Measurements from ENCODE around the gene FICD. TPM values are rescaled to one million over a fixed set of nuclear protein-coding genes. Genes with fewer than 3 reads are reported as not detected.

The FICD gene
- total RNA-seq, 2 donors from 2014 or later = 6.2 to 6.8 TPM

DNA sequence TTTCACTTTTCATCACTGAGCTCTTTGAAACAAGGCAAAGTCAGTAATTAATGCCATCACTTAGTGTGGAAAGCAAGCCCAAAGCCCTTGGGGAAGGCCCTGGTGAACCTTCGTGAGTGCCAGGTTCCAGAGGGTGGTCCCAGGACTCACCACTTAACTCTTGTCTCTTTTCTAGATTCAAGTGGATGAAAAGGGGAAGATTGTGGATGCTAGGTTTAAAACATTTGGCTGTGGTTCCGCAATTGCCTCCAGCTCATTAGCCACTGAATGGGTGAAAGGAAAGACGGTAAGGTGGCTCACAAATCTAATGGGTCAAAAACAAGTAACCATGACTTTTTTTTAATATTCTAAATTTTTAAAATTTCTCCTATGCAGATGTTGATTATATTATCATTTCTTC lies 50.1 kb downstream of the FICD start:
- Histone ChIP-seq H3K27me3 (ENCODE audit: control insufficient read depth, insufficient read depth, low read length, poor library complexity, severe bottlenecking) (no peaks in the 10 kb centered on the region), H3K4me3 (ENCODE audit: low read length) (no peak overlapping the region), H3K9ac (ENCODE audit: extremely low read depth, low read length, poor library complexity, severe bottlenecking) (no peak overlapping the region), H3K9me3 (ENCODE audit: control insufficient read depth, low read length) (no peaks in the 10 kb centered on the region), H3K27ac (ENCODE audit: low read depth, low read length) (no peak overlapping the region), H3K36me3 (ENCODE audit: control insufficient read depth, insufficient read depth, low read length) (peaks cover 52% of the 10 kb centered on the region), H3K4me1 (ENCODE audit: control insufficient read depth, insufficient read depth, low read length) (no peaks in the 10 kb centered on the region)
- no peak overlapping the region for H3K27ac Mint-ChIP-seq
- H3K27me3 Mint-ChIP-seq (ENCODE audit: insufficient read depth) = no peaks in the 10 kb centered on the region
- DNase-seq = peak; percentile 12
- H3K4me1 Mint-ChIP-seq = peaks cover 5% of the 10 kb centered on the region
- WGBS, 2 experiments (ENCODE audit: insufficient coverage in 1 of 2, insufficient read length in 1 of 2) = 98% methylated on average over 3 of the region's 3 CpGs; no CpG with 5 or more reads in 1 of the 2 experiments
- H3K9me3 Mint-ChIP-seq = no peaks in the 10 kb centered on the region
- TF ChIP-seq, protein P1, sequence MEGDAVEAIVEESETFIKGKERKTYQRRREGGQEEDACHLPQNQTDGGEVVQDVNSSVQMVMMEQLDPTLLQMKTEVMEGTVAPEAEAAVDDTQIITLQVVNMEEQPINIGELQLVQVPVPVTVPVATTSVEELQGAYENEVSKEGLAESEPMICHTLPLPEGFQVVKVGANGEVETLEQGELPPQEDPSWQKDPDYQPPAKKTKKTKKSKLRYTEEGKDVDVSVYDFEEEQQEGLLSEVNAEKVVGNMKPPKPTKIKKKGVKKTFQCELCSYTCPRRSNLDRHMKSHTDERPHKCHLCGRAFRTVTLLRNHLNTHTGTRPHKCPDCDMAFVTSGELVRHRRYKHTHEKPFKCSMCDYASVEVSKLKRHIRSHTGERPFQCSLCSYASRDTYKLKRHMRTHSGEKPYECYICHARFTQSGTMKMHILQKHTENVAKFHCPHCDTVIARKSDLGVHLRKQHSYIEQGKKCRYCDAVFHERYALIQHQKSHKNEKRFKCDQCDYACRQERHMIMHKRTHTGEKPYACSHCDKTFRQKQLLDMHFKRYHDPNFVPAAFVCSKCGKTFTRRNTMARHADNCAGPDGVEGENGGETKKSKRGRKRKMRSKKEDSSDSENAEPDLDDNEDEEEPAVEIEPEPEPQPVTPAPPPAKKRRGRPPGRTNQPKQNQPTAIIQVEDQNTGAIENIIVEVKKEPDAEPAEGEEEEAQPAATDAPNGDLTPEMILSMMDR (conservative IDR thresholded peaks at IDR 0.05) = no peak
- peaks cover 41% of the 10 kb centered on the region for H3K36me3 Mint-ChIP-seq (ENCODE audit: low read depth)
- no peak overlapping the region for H3K4me3 Mint-ChIP-seq

DNA sequence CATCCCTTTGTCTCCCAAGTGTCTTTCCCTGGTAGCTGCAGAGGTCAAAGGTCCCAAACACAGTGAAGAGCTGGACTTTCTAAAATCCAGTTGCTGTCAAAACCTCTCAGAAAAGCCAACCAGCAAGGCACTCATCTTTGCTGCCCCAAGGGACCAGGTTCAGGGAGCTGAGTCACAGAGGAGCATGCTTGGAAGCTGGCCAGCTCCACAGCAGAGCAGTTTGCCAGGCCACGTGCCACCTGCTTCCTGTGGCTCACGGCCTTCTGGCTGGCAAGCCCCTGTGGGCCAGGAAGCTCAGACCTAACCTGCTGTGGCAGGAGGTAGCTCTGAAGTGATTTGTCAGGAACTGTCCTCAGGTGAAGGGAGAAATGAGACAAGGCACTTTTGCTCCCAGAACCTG lies 50.9 kb downstream of the FICD start:
- no peak overlapping the region for H3K27ac ChIP-seq (ENCODE audit: low read depth, low read length)

DNA sequence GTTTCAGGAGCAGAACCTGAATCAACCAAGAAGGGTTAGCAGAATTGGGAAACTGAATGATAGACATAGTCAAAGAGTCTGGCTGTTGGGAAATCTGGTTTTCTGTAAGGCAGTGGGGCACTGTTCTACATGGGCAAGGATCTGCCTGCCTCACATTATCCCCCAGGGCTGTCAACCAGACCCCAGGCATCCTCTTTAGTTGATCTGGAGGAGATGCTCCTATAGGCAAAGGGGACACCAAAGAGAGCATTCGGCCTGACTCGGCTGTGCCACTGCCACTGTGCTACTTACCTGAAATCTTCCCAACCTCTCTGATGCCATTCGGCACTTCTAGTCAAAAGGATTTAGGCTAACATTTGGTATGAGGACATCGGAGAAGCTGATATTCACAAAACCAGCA lies 51.4 kb downstream of the FICD start:
- no peaks in the 10 kb centered on the region for H3K9me3 Mint-ChIP-seq
- Histone ChIP-seq H3K4me1 (ENCODE audit: control insufficient read depth, insufficient read depth, low read length) (no peaks in the 10 kb centered on the region), H3K4me3 (ENCODE audit: low read length) (no peak overlapping the region), H3K27me3 (ENCODE audit: control insufficient read depth, insufficient read depth, low read length, poor library complexity, severe bottlenecking) (no peaks in the 10 kb centered on the region), H3K36me3 (ENCODE audit: control insufficient read depth, insufficient read depth, low read length) (peaks cover 52% of the 10 kb centered on the region), H3K27ac (ENCODE audit: low read depth, low read length) (no peak overlapping the region), H3K9me3 (ENCODE audit: control insufficient read depth, low read length) (no peaks in the 10 kb centered on the region), H3K9ac (ENCODE audit: extremely low read depth, low read length, poor library complexity, severe bottlenecking) (no peak overlapping the region)
- H3K27me3 Mint-ChIP-seq (ENCODE audit: insufficient read depth) = no peaks in the 10 kb centered on the region
- no peak overlapping the region for H3K4me3 Mint-ChIP-seq
- no peak overlapping the region for H3K27ac Mint-ChIP-seq
- H3K36me3 Mint-ChIP-seq (ENCODE audit: low read depth) = peaks cover 41% of the 10 kb centered on the region
- peak; percentile 30 for DNase-seq
- TF ChIP-seq, protein P1 (conservative IDR thresholded peaks at IDR 0.05) = no peak
- WGBS, 2 experiments (ENCODE audit: insufficient coverage in 1 of 2, insufficient read length in 1 of 2) = 92 to 100% methylated on average over 2 to 4 of the region's 4 CpGs
- peaks cover 3% of the 10 kb centered on the region for H3K4me1 Mint-ChIP-seq

More for the DNA sequence above, 50.9 kb downstream of the FICD start:
- Histone ChIP-seq H3K9me3 (ENCODE audit: control insufficient read depth, low read length) (no peaks in the 10 kb centered on the region), H3K4me1 (ENCODE audit: control insufficient read depth, insufficient read depth, low read length) (no peaks in the 10 kb centered on the region), H3K36me3 (ENCODE audit: control insufficient read depth, insufficient read depth, low read length) (peaks cover 52% of the 10 kb centered on the region), H3K4me3 (ENCODE audit: low read length) (no peak overlapping the region), H3K27me3 (ENCODE audit: control insufficient read depth, insufficient read depth, low read length, poor library complexity, severe bottlenecking) (no peaks in the 10 kb centered on the region), H3K9ac (ENCODE audit: extremely low read depth, low read length, poor library complexity, severe bottlenecking) (no peak overlapping the region)
- H3K27me3 Mint-ChIP-seq (ENCODE audit: insufficient read depth) = no peaks in the 10 kb centered on the region
- no peak overlapping the region for H3K27ac Mint-ChIP-seq
- H3K4me1 Mint-ChIP-seq = peaks cover 3% of the 10 kb centered on the region
- peak; percentile 30 for DNase-seq
- TF ChIP-seq, protein P1 (conservative IDR thresholded peaks at IDR 0.05) = no peak
- H3K4me3 Mint-ChIP-seq = no peak overlapping the region
- peaks cover 41% of the 10 kb centered on the region for H3K36me3 Mint-ChIP-seq (ENCODE audit: low read depth)
- WGBS, 2 experiments (ENCODE audit: insufficient coverage in 1 of 2, insufficient read length in 1 of 2) = 93 to 94% methylated on average over 2 of the region's 2 CpGs
- H3K9me3 Mint-ChIP-seq = no peaks in the 10 kb centered on the region

All from endodermal cell (in vitro differentiated cells).